Activated T-helper 1 cell treated with anti-CD3 and anti-CD28 coated beads, Interleukin-12 subunit alpha, Interleukin-12 subunit beta, Interleukin-2, Interleukin-4 antibody, amounts not matched to agents 30 ng/mL and 10 ng/mL and 1 ng/mL, durations not matched to agents 14 hours and 24 hours and 36 hours (primary cell): ENCODE data around the gene TNNT1. TPM values are rescaled to one million over a fixed set of nuclear protein-coding genes. Genes with fewer than 3 reads are reported as not detected.
A peak's percentile ranks its signal among the peaks of the same experiment; 100 is the strongest.
"Not testable (repeated sequence)": the region's sequence is repeated elsewhere in the genome, so short reads cannot be mapped to it uniquely, and the experiment has no call there.

Experiments
- DNase-seq: peaks from one replicate; pipeline ENCODE4 v3.0.0; 2021; ENCODE audit warnings: low spot score
- H3K27ac Mint-ChIP-seq: one replicate; pipeline ENCODE4 v1.8.0; 2021; ENCODE audit warnings: mild to moderate bottlenecking, mixed read lengths
- H3K27me3 Mint-ChIP-seq: one replicate; pipeline ENCODE4 v1.8.0; 2022; ENCODE audit warnings: mild to moderate bottlenecking, moderate library complexity, mixed read lengths; ENCODE audit not compliant: insufficient read depth
- H3K36me3 Mint-ChIP-seq: one replicate; pipeline ENCODE4 v1.8.0; 2021; ENCODE audit warnings: low read depth, mixed read lengths
- H3K4me1 Mint-ChIP-seq: one replicate; pipeline ENCODE4 v1.8.0; 2021; ENCODE audit warnings: low read depth, mixed read lengths
- H3K4me3 Mint-ChIP-seq: one replicate; pipeline ENCODE4 v1.8.0; 2021; ENCODE audit warnings: mild to moderate bottlenecking, moderate library complexity, mixed read lengths
- H3K9me3 Mint-ChIP-seq: one replicate; pipeline ENCODE4 v1.8.0; 2021; ENCODE audit warnings: mixed read lengths
- intact Hi-C: fragments of 100-400 bp; cut with micrococcal nuclease; formaldehyde crosslinking; loops from one replicate; pipeline ENCODE4 v1.15.1; 2024
- total RNA-seq: library from RNA; stranded (reverse); gene quantifications from 2 replicates; pipeline ENCODE4 v1.2.3, GENCODE V29; 2022

TNNT1 gene
- total RNA-seq, 1 donor from 2014 or later = not detected

DNA sequence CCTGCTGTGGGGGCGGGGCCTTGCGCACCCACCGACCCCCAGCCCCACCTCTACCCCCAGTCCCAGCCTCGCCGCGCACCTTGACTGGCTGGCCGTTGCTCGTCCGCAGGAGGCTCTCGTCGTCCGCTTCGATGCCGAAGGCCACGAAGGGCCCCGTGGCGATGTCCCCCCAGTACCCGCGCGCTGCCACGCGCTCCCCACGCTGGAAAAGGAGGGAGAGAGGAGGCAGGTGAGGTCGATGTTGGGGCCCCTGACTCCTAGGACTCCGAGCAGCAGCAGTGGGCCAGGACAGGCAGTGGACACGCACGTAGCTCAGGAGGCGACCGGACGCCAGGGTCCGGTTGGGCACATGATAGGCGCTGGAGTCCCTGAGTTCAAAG is 12.0 kb upstream of the TNNT1 start:
- peaks cover 52% of the 10 kb centered on the region for H3K27me3 Mint-ChIP-seq
- no peaks in the 10 kb centered on the region for H3K4me1 Mint-ChIP-seq
- no peak overlapping the region for H3K27ac Mint-ChIP-seq
- H3K9me3 Mint-ChIP-seq = no peaks in the 10 kb centered on the region
- H3K36me3 Mint-ChIP-seq = no peaks in the 10 kb centered on the region
- no peak for DNase-seq
- no peak overlapping the region for H3K4me3 Mint-ChIP-seq
- intact Hi-C loops = loop anchor here (1.0 to 5.0 kb wide), 5 partner anchors 14 to 300 kb away; partner anchors contain the start of genes ISOC2 and SHISA7

DNA sequence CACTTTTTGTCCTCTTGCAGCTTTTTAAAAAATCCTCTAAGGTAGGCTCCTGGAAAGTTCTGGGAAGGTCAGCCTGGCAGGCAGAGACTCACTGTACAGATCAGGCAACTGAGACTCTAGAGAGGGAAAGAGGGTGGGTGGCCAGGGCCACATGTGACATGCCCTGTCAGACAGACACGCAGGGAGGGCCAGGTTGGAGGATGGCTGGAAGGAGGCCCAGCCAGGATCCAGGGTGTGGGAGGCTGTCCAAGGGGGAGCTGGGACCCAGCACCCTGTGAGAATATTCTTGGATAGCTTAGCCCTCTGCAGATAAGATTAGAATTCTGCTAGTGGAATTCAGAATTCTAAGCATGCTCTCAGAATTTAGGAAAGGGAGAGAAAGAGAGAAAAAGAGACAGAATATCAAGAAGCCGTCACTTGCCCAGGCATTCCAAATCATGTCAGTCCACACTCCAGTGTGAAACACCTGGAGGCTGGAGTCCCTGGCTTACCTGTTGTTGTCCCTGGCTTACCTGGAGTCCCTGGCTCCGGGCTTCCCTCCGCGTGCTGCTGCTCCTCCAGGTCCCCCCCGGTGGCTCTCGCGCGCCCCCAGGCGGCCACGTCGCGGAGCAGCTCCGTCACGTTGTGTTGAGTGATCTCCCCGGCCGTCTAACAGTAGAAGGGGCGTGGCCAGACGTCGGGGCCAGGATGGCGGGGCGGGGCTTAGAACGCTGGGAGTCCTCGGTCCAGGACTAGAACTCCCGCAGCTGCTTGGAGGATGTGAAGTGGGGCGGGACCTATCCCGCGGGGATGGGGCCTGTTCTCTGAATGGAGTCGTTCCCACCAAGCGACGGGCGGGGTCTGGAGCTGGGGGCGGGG is 11.4 kb upstream of the TNNT1 start:
- intact Hi-C loops = loop anchor here (1.0 to 5.0 kb wide), 5 partner anchors 14 to 301 kb away; partner anchors contain the start of genes ISOC2 and SHISA7
- Mint-ChIP-seq H3K4me1 (no peaks in the 10 kb centered on the region), H3K4me3 (no peak overlapping the region), H3K9me3 (no peaks in the 10 kb centered on the region), H3K36me3 (no peaks in the 10 kb centered on the region), H3K27ac (no peak overlapping the region), H3K27me3 (peaks cover 46% of the 10 kb centered on the region)
- peak; percentile 86 for DNase-seq

DNA sequence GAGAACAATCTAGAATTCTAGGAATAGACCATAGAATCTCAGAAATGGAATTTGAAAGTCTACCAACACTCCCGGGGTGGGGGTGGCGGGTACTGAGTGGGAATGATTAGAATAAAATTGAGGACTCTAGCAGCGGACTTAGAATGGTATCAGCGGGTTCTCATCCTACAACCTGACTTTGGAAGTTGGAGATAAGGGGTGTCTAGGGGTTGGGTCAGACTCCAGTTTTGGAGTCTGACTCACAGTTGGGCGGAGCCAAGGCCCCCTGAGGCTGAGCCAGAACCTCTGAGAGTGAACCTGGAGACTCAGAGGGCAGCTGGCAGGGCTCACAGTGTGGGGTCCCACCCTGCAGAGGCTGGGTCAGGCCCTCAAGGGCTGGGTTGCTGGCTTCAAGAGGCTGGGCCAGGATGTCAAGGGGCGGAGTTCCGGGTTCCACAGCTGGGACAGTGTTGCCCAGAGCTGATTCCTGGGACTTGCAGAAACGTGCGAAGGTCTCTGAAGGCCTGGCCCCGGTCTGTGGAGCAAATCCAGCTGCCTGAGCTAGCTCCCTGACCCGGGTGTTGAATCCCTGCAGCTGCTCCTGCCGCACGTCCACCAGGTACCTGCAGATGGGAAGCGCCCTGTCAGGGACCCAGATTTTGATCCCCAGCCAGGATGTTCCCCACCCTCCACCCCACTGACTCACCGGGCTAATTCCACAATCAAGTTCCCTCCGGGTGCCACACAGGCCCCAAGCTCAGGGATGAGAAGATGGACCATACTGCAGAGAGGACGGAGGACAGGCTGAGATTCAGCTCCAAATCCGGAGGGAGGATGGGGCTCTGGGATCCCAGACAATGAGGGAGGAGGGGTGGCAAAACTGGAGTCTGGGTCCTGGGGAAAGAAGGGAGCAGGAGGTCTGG is 10.1 kb upstream of the TNNT1 start:
- no peaks in the 10 kb centered on the region for H3K36me3 Mint-ChIP-seq
- H3K27me3 Mint-ChIP-seq = peaks cover 37% of the 10 kb centered on the region
- no peak overlapping the region for H3K27ac Mint-ChIP-seq
- intact Hi-C loops = no loop called here
- no peaks in the 10 kb centered on the region for H3K9me3 Mint-ChIP-seq
- peaks cover 3% of the 10 kb centered on the region for H3K4me1 Mint-ChIP-seq
- no peak overlapping the region for H3K4me3 Mint-ChIP-seq
- no peak for DNase-seq

DNA sequence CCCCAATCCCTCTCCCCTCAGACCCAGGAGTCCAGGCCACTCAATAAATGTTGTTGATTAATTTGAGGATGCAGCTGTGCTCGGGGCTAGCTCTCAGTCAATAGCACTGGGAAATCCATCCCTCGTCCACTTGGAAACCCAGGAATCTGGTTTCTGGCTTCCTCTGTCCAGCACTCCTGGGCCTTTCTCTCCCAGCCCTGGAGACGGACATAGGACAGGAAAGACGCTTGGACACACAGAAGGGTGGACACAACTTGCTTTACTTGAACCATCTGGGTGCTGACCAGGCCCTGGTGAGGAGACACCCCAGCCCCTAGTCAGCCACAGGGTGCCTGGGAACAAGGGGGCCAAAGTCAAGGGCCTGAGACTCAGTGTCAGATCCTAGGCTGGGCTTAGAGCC is 9.4 kb upstream of the TNNT1 start:
- Mint-ChIP-seq H3K27ac (no peak overlapping the region), H3K36me3 (no peaks in the 10 kb centered on the region), H3K9me3 (peaks cover 4% of the 10 kb centered on the region), H3K27me3 (peaks cover 31% of the 10 kb centered on the region), H3K4me3 (no peak overlapping the region), H3K4me1 (peaks cover 9% of the 10 kb centered on the region)
- DNase-seq = no peak
- intact Hi-C loops = no loop called here

DNA sequence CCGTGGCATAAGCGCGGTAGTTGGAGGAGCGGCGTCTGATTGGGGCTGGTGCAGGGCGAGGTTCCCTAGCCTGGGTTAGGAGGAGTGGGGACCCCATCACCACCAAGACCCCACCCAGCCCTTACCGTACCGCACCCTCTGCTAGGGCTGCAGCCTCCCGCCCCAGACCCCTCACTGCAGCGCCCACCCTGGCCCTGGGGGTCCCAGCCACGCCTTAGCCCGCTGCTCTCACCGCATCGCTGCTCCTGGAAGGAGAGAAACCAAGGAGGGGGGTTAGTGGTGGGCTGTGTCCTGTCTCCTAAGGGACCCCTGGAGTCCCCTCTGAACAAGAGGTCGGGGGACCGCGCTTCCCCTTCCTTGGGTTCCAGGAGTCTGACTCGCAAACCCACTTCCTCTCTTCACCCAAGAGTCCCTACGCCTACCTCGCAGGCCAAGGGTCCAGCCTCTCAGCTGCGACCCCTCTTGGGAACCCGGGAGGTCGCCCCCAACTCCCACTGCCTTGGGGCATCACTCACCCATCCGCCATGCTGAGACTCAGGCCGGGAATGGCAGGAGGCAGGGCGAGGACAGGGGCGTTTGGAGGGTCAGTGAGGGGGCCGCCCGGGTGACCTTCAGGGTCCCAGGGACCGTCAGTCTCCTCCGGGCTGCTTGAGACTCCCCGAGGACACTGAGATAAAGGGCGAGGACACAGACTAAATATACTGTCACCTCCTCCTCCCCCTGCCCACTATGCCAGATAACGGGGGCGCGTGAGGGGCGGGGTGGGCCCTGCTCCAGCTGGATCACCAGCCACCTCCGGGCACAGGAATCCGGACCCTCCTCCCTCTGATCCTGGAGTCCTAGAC is 8.3 kb upstream of the TNNT1 start, which contains the start of gene TNNI3:
TNNI3 (minus strand) TSS at position 669 of the 845 bp plus-strand sequence; CDS start at position 526, 143 bp downstream.
- intact Hi-C loops = no loop called here
- peaks cover 26% of the 10 kb centered on the region for H3K27me3 Mint-ChIP-seq
- H3K4me3 Mint-ChIP-seq = no peak within 1 kb of the TSS
- no peaks in the 10 kb centered on the region for H3K36me3 Mint-ChIP-seq
- no peak within 1 kb of the TSS for H3K27ac Mint-ChIP-seq
- H3K4me1 Mint-ChIP-seq = peaks cover 9% of the 10 kb centered on the region
- no peak for DNase-seq
- peaks cover 5% of the 10 kb centered on the region for H3K9me3 Mint-ChIP-seq

DNA sequence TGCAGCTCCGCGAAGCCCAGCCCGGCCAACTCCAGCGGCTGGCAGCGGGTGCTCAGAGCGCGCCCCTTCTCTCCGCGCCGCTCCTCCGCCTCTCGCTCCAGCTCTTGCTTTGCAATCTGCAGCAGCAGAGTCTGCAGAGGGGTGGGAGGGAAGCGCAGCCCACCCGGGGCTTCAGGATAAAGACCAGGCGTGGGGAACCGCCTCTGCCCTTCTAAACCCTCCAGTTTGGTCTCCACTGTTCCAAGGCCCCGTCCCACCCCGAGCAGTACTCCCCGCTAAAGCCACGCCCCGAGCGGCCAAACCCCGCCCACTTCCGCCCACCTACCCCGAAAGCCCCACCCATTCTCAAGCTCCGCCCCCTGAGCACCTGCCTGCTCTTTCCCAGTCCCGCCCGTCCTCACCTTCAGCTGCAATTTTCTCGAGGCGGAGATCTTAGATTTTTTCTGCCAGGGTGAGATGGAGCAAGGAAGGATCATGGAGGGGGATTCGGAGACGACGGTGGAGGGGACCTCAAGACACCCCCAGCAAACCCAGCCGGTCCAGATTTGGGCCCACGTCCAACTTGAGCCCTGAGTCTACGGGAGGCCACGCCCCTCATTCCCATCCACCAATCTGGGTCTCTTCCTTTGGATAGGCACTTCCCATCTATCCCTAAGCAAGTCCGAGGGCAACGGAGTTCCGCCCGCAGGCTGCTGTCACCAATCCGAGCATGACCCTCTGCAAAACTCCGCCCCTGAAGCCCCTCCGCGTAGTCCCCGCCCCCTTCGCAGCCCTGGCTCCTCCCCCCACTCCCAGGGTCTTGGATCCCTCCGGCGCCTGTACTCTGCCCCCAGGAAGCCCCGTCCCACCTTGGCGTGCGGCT is 7.4 kb upstream of the TNNT1 start:
- H3K4me3 Mint-ChIP-seq = no peak overlapping the region

DNA sequence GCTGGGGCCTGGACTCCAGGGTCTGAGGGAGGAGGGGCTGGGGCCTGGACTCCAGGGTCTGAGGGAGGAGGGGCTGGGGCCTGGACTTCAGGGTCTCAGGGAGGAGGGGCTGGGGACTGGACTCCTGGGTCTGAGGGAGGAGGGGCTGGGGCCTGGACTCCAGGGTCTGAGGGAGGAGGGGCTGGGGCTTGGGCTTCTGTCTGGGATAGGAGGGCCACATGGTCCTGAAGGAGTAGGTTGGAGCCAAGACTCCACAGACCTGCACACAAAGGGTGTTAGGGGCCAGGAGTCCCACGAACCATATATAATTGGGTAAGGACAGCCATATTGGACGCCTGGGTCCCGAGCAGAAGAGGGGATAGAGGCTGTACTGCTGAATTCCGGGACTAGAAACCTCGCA is 6.8 kb upstream of the TNNT1 start:
- H3K27ac Mint-ChIP-seq, H3K4me3 Mint-ChIP-seq, H3K36me3 Mint-ChIP-seq, intact Hi-C loops, DNase-seq: not testable (repeated sequence)
- Mint-ChIP-seq H3K4me1 (peaks cover 16% of the 10 kb centered on the region), H3K9me3 (peaks cover 16% of the 10 kb centered on the region), H3K27me3 (peaks cover 25% of the 10 kb centered on the region)

More for the DNA sequence above, 7.4 kb upstream of the TNNT1 start:
- peaks cover 13% of the 10 kb centered on the region for H3K9me3 Mint-ChIP-seq
- H3K4me1 Mint-ChIP-seq = peaks cover 16% of the 10 kb centered on the region
- no peak overlapping the region for H3K27ac Mint-ChIP-seq
- DNase-seq = no peak
- intact Hi-C loops = no loop called here
- H3K36me3 Mint-ChIP-seq = peaks cover 2% of the 10 kb centered on the region
- H3K27me3 Mint-ChIP-seq = peaks cover 26% of the 10 kb centered on the region

DNA sequence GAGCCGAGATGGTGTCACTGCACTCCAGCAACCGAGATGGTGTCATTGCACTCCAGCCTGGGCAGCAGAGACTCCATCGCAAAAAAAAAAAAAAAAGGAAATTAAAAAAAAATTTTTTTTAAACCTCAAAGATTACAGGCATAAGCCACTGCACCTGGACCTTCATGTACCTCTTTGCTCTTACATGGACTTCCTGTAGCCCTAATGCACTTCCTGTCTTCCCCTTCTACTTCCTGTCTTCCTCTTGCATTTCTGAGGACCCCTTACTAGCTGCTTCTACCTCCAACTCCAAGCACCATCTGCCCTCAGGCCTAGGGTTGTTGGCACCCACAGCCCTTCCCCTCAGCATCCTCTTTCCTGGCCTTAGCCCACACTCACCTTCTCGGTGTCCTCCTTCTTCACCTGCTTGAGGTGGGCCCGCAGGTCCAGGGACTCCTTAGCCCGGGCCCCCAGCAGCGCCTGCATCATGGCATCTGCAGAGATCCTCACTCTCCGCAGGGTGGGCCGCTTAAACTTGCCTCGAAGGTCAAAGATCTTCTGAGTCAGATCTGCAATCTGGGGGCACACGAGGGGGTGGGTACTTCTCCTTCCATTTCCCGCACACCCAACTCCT is 4.8 kb upstream of the TNNT1 start:
- no peak overlapping the region for H3K27ac Mint-ChIP-seq
- intact Hi-C loops = no loop called here
- peaks cover 2% of the 10 kb centered on the region for H3K36me3 Mint-ChIP-seq
- H3K27me3 Mint-ChIP-seq = peaks cover 25% of the 10 kb centered on the region
- H3K9me3 Mint-ChIP-seq = peaks cover 16% of the 10 kb centered on the region
- no peak overlapping the region for H3K4me3 Mint-ChIP-seq
- peaks cover 16% of the 10 kb centered on the region for H3K4me1 Mint-ChIP-seq
- DNase-seq = no peak

DNA sequence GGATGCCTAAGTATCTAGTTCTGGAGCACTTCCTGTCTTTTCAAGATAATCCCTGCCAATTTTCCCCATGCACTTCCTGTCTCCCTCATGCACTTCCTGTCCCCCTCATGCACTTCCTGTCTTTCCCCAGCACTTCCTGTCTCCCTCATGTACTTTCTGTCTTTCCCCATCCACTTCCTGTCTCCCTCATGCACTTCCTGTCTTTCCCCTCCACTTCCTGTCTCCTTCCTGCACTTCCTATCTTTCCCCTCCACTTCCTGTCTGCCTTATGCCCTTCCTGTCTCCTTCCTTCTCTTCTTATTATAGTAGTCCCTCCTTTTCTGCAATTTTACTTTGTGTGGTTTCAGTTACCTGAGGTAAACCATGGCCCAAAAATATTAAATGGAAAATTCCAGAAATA is 3.0 kb upstream of the TNNT1 start:
- Mint-ChIP-seq H3K4me3 (no peak overlapping the region), H3K27me3 (peaks cover 25% of the 10 kb centered on the region), H3K4me1 (peaks cover 16% of the 10 kb centered on the region), H3K9me3 (peaks cover 16% of the 10 kb centered on the region), H3K36me3 (peaks cover 2% of the 10 kb centered on the region), H3K27ac (peak overlapping the region; percentile 43)
- intact Hi-C loops = no loop called here
- no peak for DNase-seq

DNA sequence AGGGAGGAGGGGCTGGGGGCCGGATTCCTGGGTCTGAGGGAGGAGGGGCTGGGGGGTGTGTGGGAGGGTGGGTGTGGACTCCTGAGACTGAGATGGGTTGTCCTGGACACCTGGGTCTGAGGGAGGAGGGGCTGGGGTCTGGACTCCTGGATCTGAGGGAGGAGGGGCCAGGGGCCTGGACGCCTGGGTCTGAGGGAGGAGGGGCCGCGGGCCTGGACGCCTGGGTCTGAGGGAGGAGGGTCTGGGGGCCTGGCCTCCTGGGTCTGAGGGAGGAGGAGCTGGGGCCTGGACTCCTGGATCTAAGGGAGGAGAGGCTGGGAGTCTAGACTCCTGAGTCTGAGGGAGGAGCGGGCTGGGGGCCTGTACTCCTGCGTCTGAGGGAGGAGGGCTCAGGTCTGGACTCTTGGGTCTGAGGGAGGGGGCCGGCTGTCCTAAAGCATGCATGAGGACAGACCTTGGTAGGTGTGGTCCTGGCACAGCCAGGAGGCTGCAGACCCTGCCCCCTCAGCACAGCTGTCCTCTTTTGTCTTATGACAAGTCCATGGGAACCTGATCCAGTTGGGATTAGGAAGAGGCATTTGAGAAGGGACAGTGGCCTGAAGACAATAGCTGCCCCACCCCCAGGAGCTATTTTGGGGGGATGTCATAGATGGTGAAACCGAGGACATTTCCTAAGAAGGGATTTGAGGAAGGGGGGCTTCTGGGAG is 1.3 kb downstream of the TNNT1 start:
- Mint-ChIP-seq H3K4me1 (peaks cover 7% of the 10 kb centered on the region), H3K9me3 (peaks cover 12% of the 10 kb centered on the region), H3K27me3 (peaks cover 32% of the 10 kb centered on the region), H3K27ac (no peak overlapping the region), H3K36me3 (peaks cover 2% of the 10 kb centered on the region), H3K4me3 (no peak overlapping the region)
- DNase-seq = no peak
- intact Hi-C loops = loop anchor here (10.0 kb wide), 1 partner anchor 483 kb away; the partner anchor contains the start of gene LILRB4
